HepG2 (cell line): Measurements from ENCODE around the gene MMP25. TPM values are rescaled to one million over a fixed set of nuclear protein-coding genes. Genes with fewer than 3 reads are reported as not detected.

ENCODE experiments used
- ETV6 ChIP-seq: sonication (generic); formaldehyde crosslinking; conservative IDR thresholded peaks from 2 replicates; pipeline ENCODE4 v1.4.0; 2020; ENCODE audit warnings: missing genetic modification reagents
- FOSL1 ChIP-seq: sonication (generic); formaldehyde crosslinking; IDR thresholded peaks from 2 replicates; pipeline ENCODE4 v1.9.0; 2021; ENCODE audit warnings: missing genetic modification reagents, borderline replicate concordance
- FOXA1 ChIP-seq, 2 experiments: fragments of 450-650 bp in 1 of 2; sonication (generic) in 1 of 2; formaldehyde crosslinking in 1 of 2; IDR thresholded peaks; 2 replicates each; pipeline versions ENCODE4 v1.4.0 to v1.6.1; 2016 to 2020; ENCODE audit warnings: missing genetic modification reagents in 1 of 2
- GATAD2A ChIP-seq: IDR thresholded peaks from 2 replicates; pipeline ENCODE4 v1.6.1; 2016
- KDM3A ChIP-seq: IDR thresholded peaks from 2 replicates; pipeline ENCODE4 v1.6.1; 2018; ENCODE audit warnings: low read depth, missing compliant biosample characterization
- KLF9 ChIP-seq: IDR thresholded peaks from 2 replicates; pipeline ENCODE4 v1.6.1; 2016; ENCODE audit warnings: low read depth
- LRRFIP1 ChIP-seq: sonication (generic); formaldehyde crosslinking; conservative IDR thresholded peaks from 2 replicates; pipeline ENCODE4 v1.4.0; 2020; ENCODE audit warnings: missing genetic modification reagents
- MAFK ChIP-seq, 2 experiments: IDR thresholded peaks in 1 of 2; conservative IDR thresholded peaks in 1 of 2; 2 replicates each; pipeline ENCODE4 v1.6.1; 2011; ENCODE audit warnings: improper control_type of control experiment in 2 of 2, low read length in 2 of 2
- MBD4 ChIP-seq: IDR thresholded peaks from 2 replicates; pipeline ENCODE4 v1.6.1; 2012; ENCODE audit warnings: low read length, inconsistent platforms, borderline replicate concordance
- MYNN ChIP-seq: sonication (generic); formaldehyde crosslinking; IDR thresholded peaks from 2 replicates; pipeline ENCODE4 v1.4.0; 2020; ENCODE audit warnings: mild to moderate bottlenecking, low read depth, missing genetic modification reagents
- PHF21A ChIP-seq: sonication (generic); formaldehyde crosslinking; IDR thresholded peaks from 2 replicates; pipeline ENCODE4 v1.5.0; 2020; ENCODE audit warnings: mild to moderate bottlenecking, missing genetic modification reagents
- PRDM4 ChIP-seq: sonication (generic); formaldehyde crosslinking; IDR thresholded peaks from 2 replicates; pipeline ENCODE4 v1.9.0; 2021; ENCODE audit warnings: missing genetic modification reagents, borderline replicate concordance
- PRPF4 ChIP-seq: fragments of 200-400 bp; formaldehyde crosslinking; IDR thresholded peaks from 2 replicates; pipeline ENCODE4 v1.6.1; 2016; ENCODE audit warnings: low read length, low read depth; ENCODE audit not compliant: poor library complexity, severe bottlenecking
- ZBTB3 ChIP-seq: sonication (generic); formaldehyde crosslinking; IDR thresholded peaks from 2 replicates; pipeline ENCODE4 v1.4.0; 2020; ENCODE audit warnings: low read depth, mild to moderate bottlenecking, moderate library complexity, missing genetic modification reagents, borderline replicate concordance
- ZBTB34 ChIP-seq: sonication (generic); formaldehyde crosslinking; IDR thresholded peaks from 2 replicates; pipeline ENCODE4 v1.8.0; 2022; ENCODE audit warnings: mild to moderate bottlenecking, missing genetic modification reagents
- ZNF263 ChIP-seq: sonication (generic); formaldehyde crosslinking; IDR thresholded peaks from 2 replicates; pipeline ENCODE4 v1.4.0; 2020; ENCODE audit warnings: missing genetic modification reagents
- ZNF484 ChIP-seq: sonication (generic); formaldehyde crosslinking; IDR thresholded peaks from 2 replicates; pipeline ENCODE4 v1.5.1; 2020; ENCODE audit warnings: mild to moderate bottlenecking, low read depth, missing genetic modification reagents, borderline replicate concordance
- ZNF512 ChIP-seq: sonication (generic); formaldehyde crosslinking; IDR thresholded peaks from 2 replicates; pipeline ENCODE4 v1.4.0; 2020; ENCODE audit warnings: mild to moderate bottlenecking, missing genetic modification reagents
- ZNF513 ChIP-seq: sonication (generic); formaldehyde crosslinking; conservative IDR thresholded peaks from 2 replicates; pipeline ENCODE4 v1.5.0; 2020; ENCODE audit warnings: missing genetic modification reagents
- ZZZ3 ChIP-seq: sonication (generic); formaldehyde crosslinking; IDR thresholded peaks from 2 replicates; pipeline ENCODE4 v1.4.0; 2020; ENCODE audit warnings: missing genetic modification reagents, mild to moderate bottlenecking, borderline replicate concordance
- polyA plus RNA-seq, 8 experiments: library from polyadenylated mRNA; depleted of rRNA in 3 of 8; stranded (reverse) in 7 of 8; unstranded in 1 of 8; fragments of >200 nt; fragmentation: Illumina TruSeq in 4 of 8; extraction: Trizol in 4 of 8; gene quantifications; 2 replicates each; pipeline versions ENCODE4 v1.2.1 to v1.2.3, GENCODE V29; 2011 to 2016; ENCODE audit warnings: low read depth in 4 of 8, missing spikeins in 1 of 8, mixed read lengths in 1 of 8; ENCODE audit not compliant: insufficient read depth in 1 of 8
- total RNA-seq, 5 experiments: library from RNA; depleted of rRNA; stranded (reverse); fragments of >200 nt; fragmentation: Illumina TruSeq; extraction: Trizol; gene quantifications; 2 replicates each; pipeline ENCODE4 v1.2.3, GENCODE V29; 2016; ENCODE audit warnings: low read depth in 1 of 5

MMP25 gene
- total and polyA plus RNA-seq, 2 of the 13 experiments (the other 11 are each of a cell fraction or from before 2014, with no cell fraction given): 0.04 to 0.08 TPM

- TF ChIP-seq LRRFIP1 (CRISPR knock-in tag) (no peak), FOXA1 (IDR thresholded peaks at IDR 0.05) (no peak), FOXA1 (CRISPR knock-in tag; IDR thresholded peaks at IDR 0.05) (0 out of 2 replicates have a peak, but pooled peaks have one; percentile 18), KDM3A (CRISPR knock-in tag) (peak; percentile 99), ZNF263 (CRISPR knock-in tag) (peak; percentile 24; the same call in 1 of the 2 replicates), MAFK (conservative IDR thresholded peaks at IDR 0.05 in 1 of 2, IDR thresholded peaks at IDR 0.05 in 1 of 2; ENCODE audit: low read length in 2 of 2) (no peak), ZZZ3 (CRISPR knock-in tag) (no peak), ZNF513 (CRISPR knock-in tag) (no peak), GATAD2A (CRISPR knock-in tag) (peak; percentile 60), PRDM4 (CRISPR knock-in tag) (no peak), MYNN (no peak), MBD4 (no peak), ZNF484 (no peak), ETV6 (CRISPR knock-in tag) (no peak; the same call in 1 of the 2 replicates), FOSL1 (CRISPR knock-in tag) (no peak), ZNF512 (CRISPR knock-in tag) (no peak), KLF9 (CRISPR knock-in tag) (0 out of 2 replicates have a peak, but pooled peaks have one; percentile 51), ZBTB3 (no peak), PHF21A (peak; percentile 100), ZBTB34 (no peak), PRPF4 (no peak)
Observed at GRCh38 chr16:3003582-3004270, 42.6 kb upstream of the MMP25 start (continued).
